NCI-H510A treated with DMSO at 0.1 percent for 48 hours (cell line): ENCODE data around the gene DDX1.
A peak's percentile ranks its signal among the peaks of the same experiment; 100 is the strongest.

Experiments used
- DNase-seq: peaks from one replicate; lab custom pipeline; 2025; lab: John Stamatoyannopoulos, UW

Gene DDX1

DNA sequence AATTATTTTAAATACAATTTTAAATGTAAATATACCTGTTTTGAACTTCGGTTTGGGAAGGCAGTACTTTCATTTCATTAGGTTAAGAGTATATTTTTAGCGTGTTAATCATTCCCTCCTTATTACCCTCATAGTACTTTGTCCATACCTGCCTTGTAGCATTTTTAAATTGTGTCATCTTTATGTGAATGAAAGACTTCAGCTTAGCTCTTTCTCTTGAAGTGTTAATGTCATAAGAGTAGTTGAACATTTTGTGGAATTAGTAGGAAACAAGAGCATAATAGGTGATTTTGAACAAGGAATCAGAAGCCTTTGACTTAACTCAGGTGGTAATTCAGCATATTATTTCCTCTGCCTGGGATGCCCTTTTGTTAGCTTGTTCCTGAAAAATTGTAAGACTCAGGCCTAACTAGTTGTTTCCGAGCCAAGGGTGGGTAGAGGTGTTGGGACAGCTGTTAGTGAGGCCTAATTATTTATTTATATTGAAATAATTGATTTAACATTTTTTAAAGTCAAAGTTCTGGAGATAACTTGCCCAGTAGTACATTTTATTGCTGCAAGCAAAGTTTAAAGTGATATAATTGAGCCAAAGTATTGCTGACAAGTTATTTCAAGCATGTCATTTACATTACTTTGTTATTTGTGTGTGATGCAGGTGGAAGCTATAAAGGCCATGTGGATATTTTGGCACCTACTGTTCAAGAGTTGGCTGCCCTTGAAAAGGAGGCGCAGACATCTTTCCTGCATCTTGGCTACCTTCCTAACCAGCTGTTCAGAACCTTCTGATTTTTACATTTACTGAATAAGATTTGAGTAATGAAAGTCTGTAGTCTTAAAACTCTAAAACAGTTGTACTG lies 38.7 kb downstream of the DDX1 start:
- DNase-seq = no peak

DNA sequence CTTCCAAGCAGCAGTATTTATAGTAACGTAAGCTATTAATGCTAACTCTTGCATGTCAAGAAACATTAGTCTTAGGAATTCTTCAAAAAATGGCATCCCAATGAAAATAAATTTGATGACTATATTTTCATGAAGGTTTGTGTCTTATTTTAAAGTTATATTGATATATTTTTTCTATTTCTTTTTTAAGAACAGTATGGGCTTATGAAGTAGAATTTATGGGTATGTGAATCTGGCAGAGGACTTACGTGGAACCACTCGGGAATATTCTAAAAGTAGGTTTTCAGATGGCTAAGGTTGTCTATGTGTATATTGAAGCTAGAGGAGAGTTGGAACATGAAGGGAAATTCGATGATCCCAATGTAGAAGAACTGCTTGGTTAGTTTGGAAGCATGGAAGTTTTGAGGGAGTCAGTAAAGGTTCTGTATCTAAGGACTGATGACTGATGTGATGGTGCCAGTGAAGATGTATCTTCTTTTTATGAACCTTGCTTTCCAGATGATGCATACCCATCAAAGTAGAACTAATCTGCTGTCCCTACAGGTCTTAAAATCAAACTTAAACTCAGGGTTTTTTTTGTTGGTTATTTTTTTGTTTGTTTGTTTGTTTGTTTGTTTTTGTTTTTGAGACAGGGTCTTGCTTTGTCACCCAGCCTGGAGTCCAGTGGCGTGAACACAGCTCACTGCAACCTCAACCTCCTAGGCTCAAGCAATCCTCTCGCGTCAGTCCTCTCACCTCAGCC lies 39.5 kb downstream of the DDX1 start:
- no peak for DNase-seq

GRCh38 chr2:15631883-15632282 lies 40.2 kb downstream of the DDX1 start:
- no peak for DNase-seq

GRCh38 chr2:15633043-15633970 lies 41.6 kb downstream of the DDX1 start:
- no peak for DNase-seq

GRCh38 chr2:15633971-15634346 lies 42.3 kb downstream of the DDX1 start:
- DNase-seq = no peak

DNA sequence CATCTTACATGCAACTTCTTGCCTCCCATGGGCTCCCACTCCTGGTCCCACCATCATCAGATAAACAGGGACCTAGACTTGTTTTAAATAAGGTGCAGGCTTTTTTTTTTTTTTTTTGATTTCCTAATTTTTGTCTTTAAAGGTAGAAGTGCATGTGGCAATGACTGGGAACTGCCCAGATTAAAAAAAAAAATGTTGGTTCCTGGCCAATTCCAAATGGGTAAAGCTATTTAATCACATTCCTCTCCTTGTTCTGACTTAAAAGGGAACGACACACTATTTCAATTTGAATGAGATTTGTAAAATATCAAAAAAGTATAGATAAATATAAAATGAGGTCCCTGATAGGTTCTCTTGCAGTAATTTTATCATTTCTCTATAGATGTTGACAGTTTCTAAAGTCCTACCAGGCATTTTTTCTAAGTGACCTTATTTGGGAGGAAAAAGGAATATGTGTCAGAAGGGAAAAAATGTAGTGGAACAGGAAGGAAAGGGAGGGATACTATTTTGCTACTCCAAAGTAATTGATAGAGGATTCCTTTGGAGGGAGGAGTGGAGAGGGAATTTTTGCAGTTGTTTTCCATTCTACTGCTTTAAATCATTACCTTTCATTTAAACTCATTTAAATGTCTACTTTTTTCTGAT lies 43.3 kb downstream of the DDX1 start:
- no peak for DNase-seq

DNA sequence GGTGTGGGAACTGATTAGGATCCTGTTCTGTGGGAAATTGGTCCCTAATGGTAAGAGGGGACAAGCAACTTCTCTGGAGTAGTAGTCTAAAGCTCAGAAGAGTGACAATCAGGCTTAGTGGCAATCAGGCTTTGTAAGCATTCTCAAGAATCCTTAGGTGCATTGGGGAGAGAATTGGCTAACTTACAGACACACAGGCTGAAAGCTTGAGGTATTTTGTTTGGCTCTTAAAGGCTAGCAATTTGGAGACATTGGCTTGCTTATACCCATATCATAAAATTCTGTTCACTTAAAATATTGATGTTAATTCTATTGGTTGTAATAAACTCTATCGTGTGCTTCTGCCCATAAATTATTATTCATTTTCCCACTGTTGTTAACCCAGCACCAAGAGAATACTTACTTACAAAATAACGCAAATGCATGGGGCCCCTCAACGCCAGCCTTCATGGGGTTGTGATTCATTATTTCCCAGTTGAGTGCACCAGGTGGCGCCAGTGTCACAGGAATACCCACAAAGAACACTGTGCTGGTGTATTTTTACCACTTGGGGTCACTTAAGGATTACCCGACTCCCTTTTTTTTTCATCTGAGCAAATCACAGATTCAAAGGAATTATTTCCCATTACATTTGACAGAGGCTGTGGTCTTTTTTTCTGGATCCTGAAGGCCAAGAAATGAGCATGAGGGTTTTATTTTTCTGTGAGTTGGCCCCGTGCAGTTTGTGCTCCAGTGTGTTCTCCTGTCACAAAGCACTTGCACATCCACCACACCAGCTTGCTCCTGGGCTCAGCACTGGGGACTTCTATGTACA lies 45.5 kb downstream of the DDX1 start:
- peak; percentile 36 for DNase-seq

DNA sequence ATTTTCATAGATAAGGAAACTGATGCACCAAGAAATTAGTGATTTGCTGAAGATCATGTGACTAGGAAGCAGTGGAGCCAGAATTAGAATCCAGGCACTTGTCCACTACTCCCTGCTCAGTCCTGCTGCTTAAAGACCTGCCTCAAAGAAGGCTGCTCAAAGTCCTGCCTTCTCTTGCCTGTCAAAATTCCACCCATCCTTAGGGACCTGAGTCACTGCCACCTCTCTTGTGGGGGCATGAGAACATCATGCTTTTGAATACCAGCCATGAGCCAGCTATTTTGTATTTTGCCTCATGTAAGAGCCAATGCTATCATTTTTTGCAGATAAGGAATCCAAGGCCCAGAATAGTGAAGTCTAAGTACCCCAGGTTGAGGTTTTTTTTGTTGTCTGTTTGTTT lies 47.1 kb downstream of the DDX1 start:
- no peak for DNase-seq

DNA sequence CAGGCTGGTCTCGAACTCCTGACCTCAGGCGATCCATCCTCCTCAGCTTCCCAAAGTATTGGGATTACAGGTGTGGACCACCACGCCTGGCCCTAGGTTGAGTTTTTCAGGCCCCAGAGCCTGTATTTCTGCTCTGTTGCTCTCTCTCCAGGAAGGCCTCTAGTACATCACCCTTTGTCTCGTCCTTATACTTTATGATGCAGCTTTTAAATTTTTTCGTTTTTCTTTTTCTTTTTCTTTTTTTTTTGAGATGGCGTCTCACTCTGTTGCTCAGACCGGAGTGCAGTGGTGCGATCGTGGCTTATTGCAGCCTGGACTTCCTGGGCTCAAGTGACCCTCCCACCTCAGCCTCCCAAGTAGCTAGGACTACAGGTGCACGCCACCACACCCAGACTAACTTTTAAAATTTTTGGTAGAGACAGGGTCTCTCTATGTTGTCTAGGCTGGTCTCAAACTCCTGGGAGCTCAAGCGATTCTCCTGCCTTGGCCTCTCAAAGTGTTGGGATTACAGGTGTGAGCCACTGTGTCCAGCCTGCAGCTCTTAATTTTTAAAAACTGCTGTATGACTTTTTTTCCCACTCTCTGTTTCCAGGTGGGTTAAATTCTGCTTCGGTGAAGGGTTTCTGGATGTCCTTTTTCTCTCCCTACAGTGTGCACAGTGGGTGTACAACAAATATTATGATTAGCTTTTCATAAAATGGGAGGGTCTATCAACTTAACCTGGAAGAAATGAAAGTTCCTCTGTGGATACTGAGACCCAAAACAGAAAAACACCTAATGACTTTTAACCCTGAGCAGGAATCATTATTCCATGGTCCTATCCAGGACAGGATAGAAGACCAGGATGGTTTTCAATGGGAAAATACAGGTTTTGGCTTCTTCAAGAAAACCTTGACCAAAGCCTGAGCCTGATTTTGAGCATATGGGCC lies 47.9 kb downstream of the DDX1 start:
- DNase-seq = no peak

- DNase-seq = no peak
Observed at GRCh38 chr2:15640261-15640711, 48.6 kb downstream of the DDX1 start.

DNA sequence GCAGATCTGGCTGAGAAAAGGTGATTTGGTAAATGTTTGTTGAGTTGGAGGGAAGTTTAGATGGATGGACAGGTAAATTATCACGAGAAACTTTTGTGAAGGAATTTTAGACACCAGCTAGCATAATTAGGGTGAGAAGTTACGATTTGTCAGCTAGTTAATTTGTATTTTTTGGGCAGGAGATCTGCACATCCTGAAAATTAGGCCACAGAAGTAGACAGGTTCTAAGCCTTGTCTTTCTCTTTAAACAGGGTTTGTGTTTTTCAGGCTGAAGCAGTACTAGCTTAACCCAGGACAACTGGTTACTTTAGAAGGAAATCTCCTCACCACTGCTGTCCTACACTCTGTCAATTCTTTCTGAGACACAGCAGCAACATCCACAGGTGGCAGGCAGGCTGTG lies 49.1 kb downstream of the DDX1 start:
- DNase-seq = no peak

- no peak for DNase-seq
Observed at GRCh38 chr2:15641530-15641982, 49.9 kb downstream of the DDX1 start.

DNA sequence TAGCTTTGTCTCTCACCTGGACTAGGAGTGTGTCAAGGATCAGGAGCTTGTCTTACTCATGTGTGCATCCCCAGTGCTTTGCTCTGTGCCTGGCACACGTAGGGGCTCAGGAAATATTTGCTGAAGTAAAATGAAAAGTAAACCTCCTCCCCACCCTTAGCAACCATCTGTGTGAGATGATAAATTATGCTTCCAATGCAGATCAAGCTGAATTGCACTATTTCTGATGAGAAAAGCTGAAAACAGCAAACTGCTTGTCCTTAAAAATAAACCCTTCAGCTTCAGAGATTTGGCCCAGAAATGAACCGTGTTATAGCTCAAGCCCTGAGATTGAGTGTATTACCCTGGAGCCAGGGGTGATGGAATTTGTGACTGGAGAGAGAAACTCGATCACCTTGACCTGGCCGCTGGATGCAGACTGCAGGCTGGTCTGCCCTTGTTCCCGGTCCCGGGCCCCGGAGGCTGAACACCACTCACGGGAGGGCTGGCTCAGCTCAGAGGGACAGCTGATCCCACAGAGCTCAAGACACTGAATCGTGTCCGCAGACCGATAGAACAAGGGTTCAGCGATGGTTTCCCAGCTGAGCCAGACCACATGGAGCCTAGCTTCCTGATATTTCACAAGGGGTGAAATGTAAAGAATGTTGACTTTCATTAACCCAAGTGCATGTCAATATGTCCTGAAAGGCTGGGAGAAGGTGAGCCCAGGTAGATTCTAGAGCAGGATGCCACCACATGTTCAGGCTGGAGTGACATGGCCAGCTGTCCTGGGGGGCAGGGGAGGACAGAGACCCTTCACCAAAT lies 50.5 kb downstream of the DDX1 start:
- no peak for DNase-seq

DNA sequence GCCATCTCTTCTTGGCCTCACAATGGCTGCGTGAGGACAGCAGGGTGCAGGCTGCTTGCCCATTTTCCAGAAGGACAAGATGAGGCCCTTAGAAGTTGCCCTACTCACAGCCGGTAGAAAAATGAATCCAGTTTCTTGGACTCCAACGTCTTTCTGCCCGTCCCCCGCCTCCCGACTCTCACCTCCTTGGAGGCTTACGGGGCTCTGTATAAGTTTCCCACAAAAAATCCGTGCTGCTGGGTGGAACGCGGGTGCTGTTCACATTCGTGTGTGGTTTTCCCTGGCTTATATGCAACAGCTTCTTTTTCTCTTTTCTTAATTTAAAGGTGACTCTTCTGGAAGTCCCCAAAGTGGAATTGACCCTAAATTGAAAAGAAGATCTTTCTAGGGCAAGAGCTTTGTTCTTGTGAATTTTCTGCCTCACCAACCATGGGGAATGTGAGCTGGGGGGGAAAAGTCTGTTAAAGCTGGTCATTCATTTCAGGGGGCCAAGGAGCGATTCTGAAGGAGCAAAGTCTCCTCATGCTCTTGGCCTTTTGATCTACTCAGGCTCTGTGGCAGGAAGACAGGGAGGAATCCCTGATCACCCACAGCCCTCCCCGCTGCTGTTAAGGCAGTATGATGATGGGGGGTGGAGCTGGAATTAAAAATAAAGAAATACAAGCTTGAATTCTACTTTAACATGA lies 51.3 kb downstream of the DDX1 start:
- DNase-seq = no peak

- DNase-seq = no peak
Observed at GRCh38 chr2:15643791-15644585, 52.3 kb downstream of the DDX1 start.

DNA sequence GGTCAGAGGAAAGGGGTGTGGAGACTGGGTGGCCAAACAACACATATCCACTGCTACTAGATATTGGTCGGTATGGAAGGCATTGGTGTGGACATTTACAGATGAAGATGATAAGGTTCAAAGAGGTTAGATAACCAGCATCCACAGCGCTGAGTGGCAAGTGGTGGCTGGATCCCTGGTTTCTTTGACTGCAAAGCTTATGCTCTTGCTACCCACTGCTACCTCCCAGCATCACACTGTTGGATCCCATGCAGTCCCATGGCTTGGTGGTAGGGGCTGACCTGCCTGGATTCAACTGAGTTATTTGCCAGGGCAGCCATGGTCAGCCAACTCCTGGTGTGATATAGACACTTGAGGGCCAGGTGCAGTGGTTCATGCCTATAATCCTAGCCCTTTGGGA lies 53.6 kb downstream of the DDX1 start:
- no peak for DNase-seq

- DNase-seq = no peak
Observed at GRCh38 chr2:15645720-15646385, 54.2 kb downstream of the DDX1 start.
